ENCODE results near the gene SRPK3. TPM values are rescaled to one million over a fixed set of nuclear protein-coding genes. Genes with fewer than 3 reads are reported as not detected.

SRPK3 gene
- total RNA-seq, 3 donors from 2014 or later (not counting 1 experiment from before 2014, with no cell fraction given): not detected

DNA sequence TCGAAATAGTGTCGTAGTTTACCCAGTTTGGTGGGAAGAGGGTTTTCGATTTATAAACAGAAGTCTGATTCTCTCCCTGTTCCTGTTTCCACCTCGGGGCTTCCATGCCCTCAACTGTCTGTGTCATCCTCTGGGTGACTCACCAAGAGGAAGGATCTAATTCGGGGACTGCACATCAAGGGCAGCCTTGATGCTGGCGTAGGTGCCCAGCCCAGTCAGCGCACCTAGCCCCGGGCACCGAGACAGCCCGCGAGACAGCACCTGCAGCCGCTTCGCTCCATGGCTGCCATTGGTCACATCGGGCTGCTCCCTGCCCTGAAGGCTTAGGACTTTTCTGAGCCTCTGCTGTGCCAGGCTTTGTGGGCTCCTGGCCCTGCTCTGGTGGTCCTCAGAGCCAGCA, 48.4 kb upstream of the SRPK3 start:
- no peak overlapping the region for H3K27ac ChIP-seq (ENCODE audit: low read length)
- H3K27me3 Mint-ChIP-seq (ENCODE audit: low read depth in 2 of 2): no peaks in the 10 kb centered on the region
- no peak for TF ChIP-seq CTCF (IDR thresholded peaks at IDR 0.05)

DNA sequence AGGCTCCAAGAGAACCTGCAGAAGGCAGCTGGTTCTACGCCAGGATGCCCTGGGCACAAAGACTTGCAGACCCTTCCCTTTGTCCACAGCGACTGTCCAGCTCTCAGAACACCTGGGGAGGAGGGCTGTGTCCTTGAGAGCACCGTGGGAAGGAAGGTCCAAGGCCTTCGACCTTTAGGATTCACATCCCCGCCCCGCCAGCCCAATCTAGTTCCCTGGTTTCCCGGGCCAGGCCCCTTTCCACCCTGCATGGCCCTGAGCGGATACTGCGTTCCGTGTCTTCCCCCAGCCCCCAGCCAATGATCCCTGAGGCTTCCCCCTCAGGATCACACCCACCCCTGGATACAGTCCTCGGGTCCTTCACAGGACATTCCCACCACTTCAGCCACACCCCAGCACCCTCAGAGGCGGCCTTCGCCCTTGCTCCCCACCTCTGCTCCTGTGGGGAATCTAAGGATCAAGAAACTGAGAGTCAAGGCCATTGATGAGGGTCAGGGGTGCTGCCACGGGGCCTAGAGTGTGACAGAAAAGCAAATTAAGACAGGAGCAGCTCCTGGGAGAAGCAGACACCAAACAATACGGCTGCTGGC, 47.1 kb upstream of the SRPK3 start:
- ATAC-seq (no peak), DNase-seq (no peak)
- Mint-ChIP-seq H3K27me3 (ENCODE audit: low read depth in 2 of 2) (no peaks in the 10 kb centered on the region), H3K4me3 (no peak overlapping the region), H3K9me3 (no peaks in the 10 kb centered on the region), H3K4me1 (peaks cover 10 to 21% of the 10 kb centered on the region in 2 donors), H3K27ac (no peak overlapping the region), H3K36me3 (no peaks in the 10 kb centered on the region)
- Histone ChIP-seq H3K27ac (ENCODE audit: low read length) (no peak overlapping the region), H3K4me3 (ENCODE audit: low read length) (no peak overlapping the region), H3K4me1 (ENCODE audit: control insufficient read depth, insufficient read depth, low read length) (peaks cover 7% of the 10 kb centered on the region), H3K27me3 (ENCODE audit: control insufficient read depth, insufficient read depth, low read length) (no peaks in the 10 kb centered on the region), H3K36me3 (ENCODE audit: control insufficient read depth, insufficient read depth, low read length) (peaks cover 11% of the 10 kb centered on the region), H3K9me3 (ENCODE audit: control insufficient read depth, insufficient read depth, low read length) (no peaks in the 10 kb centered on the region)
- WGBS (ENCODE audit: insufficient coverage): 92% methylated on average over 12 of the region's 15 CpGs
- TF ChIP-seq CTCF (IDR thresholded peaks at IDR 0.05): no peak
- intact Hi-C loops (cut with micrococcal nuclease): no loop called here

More for the DNA sequence above, 48.4 kb upstream of the SRPK3 start:
- Histone ChIP-seq H3K36me3 (ENCODE audit: control insufficient read depth, insufficient read depth, low read length) (peaks cover 11% of the 10 kb centered on the region), H3K4me1 (ENCODE audit: control insufficient read depth, insufficient read depth, low read length) (peaks cover 21% of the 10 kb centered on the region), H3K9me3 (ENCODE audit: control insufficient read depth, insufficient read depth, low read length) (no peaks in the 10 kb centered on the region), H3K27me3 (ENCODE audit: control insufficient read depth, insufficient read depth, low read length) (no peaks in the 10 kb centered on the region), H3K4me3 (ENCODE audit: low read length) (no peak overlapping the region)
- H3K9me3 Mint-ChIP-seq: no peaks in the 10 kb centered on the region
- no peak overlapping the region for H3K4me3 Mint-ChIP-seq
- no peak for ATAC-seq
- 88% methylated on average over 13 of the region's 14 CpGs for WGBS (ENCODE audit: insufficient coverage)
- peaks cover 15 to 26% of the 10 kb centered on the region in 2 donors for H3K4me1 Mint-ChIP-seq
- DNase-seq: no peak
- H3K27ac Mint-ChIP-seq: no peak overlapping the region
- intact Hi-C loops (cut with micrococcal nuclease): no loop called here
- H3K36me3 Mint-ChIP-seq: no peaks in the 10 kb centered on the region

DNA sequence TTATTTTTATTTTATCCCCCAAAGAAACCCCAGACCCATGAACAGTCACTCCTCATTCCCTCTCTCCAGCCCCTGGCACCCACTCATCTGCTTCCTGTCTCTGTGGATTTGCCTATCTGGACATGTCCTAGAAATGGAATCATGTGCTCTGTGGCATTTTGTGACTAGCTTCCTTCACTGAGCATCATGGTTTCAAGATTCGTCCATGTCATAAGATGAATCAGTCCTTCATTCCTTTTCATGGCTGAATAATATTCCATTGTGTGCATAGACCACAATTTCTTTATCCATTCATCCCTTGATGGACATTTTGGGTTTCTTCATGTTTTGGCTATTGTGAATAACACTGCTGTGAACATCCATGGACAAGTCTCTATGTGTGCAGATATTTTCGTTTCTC, 46.0 kb upstream of the SRPK3 start:
- no peaks in the 10 kb centered on the region for H3K9me3 Mint-ChIP-seq
- H3K4me3 Mint-ChIP-seq: no peak overlapping the region
- H3K27ac ChIP-seq (ENCODE audit: low read length): no peak overlapping the region
- no peak for ATAC-seq
- no peaks in the 10 kb centered on the region for H3K27me3 Mint-ChIP-seq (ENCODE audit: low read depth in 2 of 2)
- DNase-seq: no peak
- peaks cover 10 to 21% of the 10 kb centered on the region in 2 donors for H3K4me1 Mint-ChIP-seq
- H3K27me3 ChIP-seq (ENCODE audit: control insufficient read depth, insufficient read depth, low read length): no peaks in the 10 kb centered on the region
- H3K4me3 ChIP-seq (ENCODE audit: low read length): no peak overlapping the region
- no peak for TF ChIP-seq CTCF (IDR thresholded peaks at IDR 0.05)
- peaks cover 8% of the 10 kb centered on the region for H3K36me3 ChIP-seq (ENCODE audit: control insufficient read depth, insufficient read depth, low read length)
- peaks cover 7% of the 10 kb centered on the region for H3K4me1 ChIP-seq (ENCODE audit: control insufficient read depth, insufficient read depth, low read length)
- 91% methylated on average over 2 of the region's 2 CpGs for WGBS (ENCODE audit: insufficient coverage)
- no peaks in the 10 kb centered on the region for H3K36me3 Mint-ChIP-seq
- H3K9me3 ChIP-seq (ENCODE audit: control insufficient read depth, insufficient read depth, low read length): no peaks in the 10 kb centered on the region
- H3K27ac Mint-ChIP-seq: peak overlapping the region in 1 of 2 donors; percentile 22
- intact Hi-C loops (cut with micrococcal nuclease): no loop called here

DNA sequence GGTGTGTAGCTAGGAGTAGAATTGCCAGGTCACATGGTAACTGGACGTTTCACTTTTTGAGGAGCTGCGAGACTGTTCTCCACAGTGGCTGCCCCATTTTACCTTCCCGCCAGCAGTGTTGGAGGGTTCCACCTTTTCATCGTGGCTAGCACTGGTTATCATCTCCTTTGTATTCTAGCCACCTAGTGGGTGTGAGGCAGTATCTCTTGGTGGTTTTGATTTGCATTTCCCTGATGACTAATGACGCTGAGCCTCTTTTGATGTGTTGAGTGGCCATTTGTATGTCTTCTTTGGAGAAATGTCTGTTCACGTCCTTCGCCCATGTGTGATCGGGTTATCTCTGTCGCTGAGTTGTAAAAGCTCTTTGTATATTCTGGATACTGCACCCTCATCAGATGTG, 45.6 kb upstream of the SRPK3 start:
- H3K4me3 ChIP-seq (ENCODE audit: low read length): no peak overlapping the region
- ATAC-seq (peak; percentile 66 to 94 (median 85)), DNase-seq (peak in 1 of 2 donors; percentile 53)

More for the DNA sequence above, 45.6 kb upstream of the SRPK3 start:
- H3K4me3 Mint-ChIP-seq: no peak overlapping the region
- no peak overlapping the region for H3K27ac ChIP-seq (ENCODE audit: low read length)
- no peaks in the 10 kb centered on the region for H3K9me3 ChIP-seq (ENCODE audit: control insufficient read depth, insufficient read depth, low read length)
- no peaks in the 10 kb centered on the region for H3K9me3 Mint-ChIP-seq
- no peak for TF ChIP-seq CTCF (IDR thresholded peaks at IDR 0.05)
- H3K27me3 ChIP-seq (ENCODE audit: control insufficient read depth, insufficient read depth, low read length): no peaks in the 10 kb centered on the region
- intact Hi-C loops (cut with micrococcal nuclease): no loop called here
- peaks cover 10 to 21% of the 10 kb centered on the region in 2 donors for H3K4me1 Mint-ChIP-seq
- no peaks in the 10 kb centered on the region for H3K36me3 Mint-ChIP-seq
- H3K4me1 ChIP-seq (ENCODE audit: control insufficient read depth, insufficient read depth, low read length): peaks cover 11% of the 10 kb centered on the region
- no peaks in the 10 kb centered on the region for H3K27me3 Mint-ChIP-seq (ENCODE audit: low read depth in 2 of 2)
- peaks cover 8% of the 10 kb centered on the region for H3K36me3 ChIP-seq (ENCODE audit: control insufficient read depth, insufficient read depth, low read length)
- 53% methylated on average over 9 of the region's 9 CpGs for WGBS (ENCODE audit: insufficient coverage)
- H3K27ac Mint-ChIP-seq: peak overlapping the region in 1 of 2 donors; percentile 22
